RWPE2 (cell line): ENCODE data around the gene DOK6.

Source experiments
- ATAC-seq: fragments of 200-7000 bp; cut with Tn5 transposase; 3 replicates; pipeline ENCODE4 v1.9.1; 2021; ENCODE audit warnings: low read depth
- DNase-seq: peaks from one replicate; pipeline ENCODE4 v3.0.0-alpha.2; 2020; ENCODE audit warnings: low spot score
- H3K27ac ChIP-seq: fragments of 450-650 bp; 2 replicates; pipeline ENCODE4 v1.5.1; 2017; ENCODE audit warnings: mild to moderate bottlenecking; ENCODE audit not compliant: poor library complexity, severe bottlenecking
- H3K27me3 ChIP-seq: fragments of 250-450 bp; sonication (Bioruptor Pico); 2 replicates; pipeline ENCODE4 v1.5.1; 2021; ENCODE audit warnings: mild to moderate bottlenecking, moderate library complexity; ENCODE audit not compliant: insufficient read depth, poor library complexity, severe bottlenecking
- H3K36me3 ChIP-seq: fragments of 250-450 bp; sonication (Bioruptor Pico); 2 replicates; pipeline ENCODE4 v1.5.1; 2020; ENCODE audit warnings: low read depth, mild to moderate bottlenecking, moderate library complexity
- H3K4me1 ChIP-seq: fragments of 250-450 bp; sonication (Bioruptor Pico); 2 replicates; pipeline ENCODE4 v1.5.1; 2021; ENCODE audit warnings: mild to moderate bottlenecking, moderate library complexity; ENCODE audit not compliant: insufficient read depth, poor library complexity, severe bottlenecking
- H3K4me3 ChIP-seq: fragments of 250-450 bp; sonication (Bioruptor Pico); 2 replicates; pipeline ENCODE4 v1.5.1; 2021; ENCODE audit warnings: mild to moderate bottlenecking, moderate library complexity; ENCODE audit not compliant: severe bottlenecking
- H3K9me3 ChIP-seq: fragments of 250-450 bp; sonication (Bioruptor Pico); 2 replicates; pipeline ENCODE4 v1.5.1; 2021; ENCODE audit warnings: mild to moderate bottlenecking, moderate library complexity; ENCODE audit not compliant: severe bottlenecking
- TF ChIP-seq, protein P1 (sequence below): fragments of 450-650 bp; IDR thresholded peaks from one replicate; pipeline ENCODE4 v1.5.1; 2017; ENCODE audit warnings: mild to moderate bottlenecking, moderate library complexity; ENCODE audit not compliant: poor library complexity, severe bottlenecking

The DOK6 gene

GRCh38 chr18:69898241-69898861 lies 497.7 kb downstream of the DOK6 start:
- DNase-seq (no peak), ATAC-seq (no peak)
- no peak overlapping the region for H3K4me3 ChIP-seq
- no peaks in the 10 kb centered on the region for H3K4me1 ChIP-seq
- H3K9me3 ChIP-seq = no peaks in the 10 kb centered on the region
- no peak overlapping the region for H3K27ac ChIP-seq
- no peaks in the 10 kb centered on the region for H3K27me3 ChIP-seq
- TF ChIP-seq, protein P1, sequence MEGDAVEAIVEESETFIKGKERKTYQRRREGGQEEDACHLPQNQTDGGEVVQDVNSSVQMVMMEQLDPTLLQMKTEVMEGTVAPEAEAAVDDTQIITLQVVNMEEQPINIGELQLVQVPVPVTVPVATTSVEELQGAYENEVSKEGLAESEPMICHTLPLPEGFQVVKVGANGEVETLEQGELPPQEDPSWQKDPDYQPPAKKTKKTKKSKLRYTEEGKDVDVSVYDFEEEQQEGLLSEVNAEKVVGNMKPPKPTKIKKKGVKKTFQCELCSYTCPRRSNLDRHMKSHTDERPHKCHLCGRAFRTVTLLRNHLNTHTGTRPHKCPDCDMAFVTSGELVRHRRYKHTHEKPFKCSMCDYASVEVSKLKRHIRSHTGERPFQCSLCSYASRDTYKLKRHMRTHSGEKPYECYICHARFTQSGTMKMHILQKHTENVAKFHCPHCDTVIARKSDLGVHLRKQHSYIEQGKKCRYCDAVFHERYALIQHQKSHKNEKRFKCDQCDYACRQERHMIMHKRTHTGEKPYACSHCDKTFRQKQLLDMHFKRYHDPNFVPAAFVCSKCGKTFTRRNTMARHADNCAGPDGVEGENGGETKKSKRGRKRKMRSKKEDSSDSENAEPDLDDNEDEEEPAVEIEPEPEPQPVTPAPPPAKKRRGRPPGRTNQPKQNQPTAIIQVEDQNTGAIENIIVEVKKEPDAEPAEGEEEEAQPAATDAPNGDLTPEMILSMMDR = no peak
- H3K36me3 ChIP-seq = no peaks in the 10 kb centered on the region
